Left ventricle myocardium inferior (tissue), 1 donor: ENCODE data around the gene ZKSCAN4. TPM values are rescaled to one million over a fixed set of nuclear protein-coding genes. Genes with fewer than 3 reads are reported as not detected.

Experiments used
- DNase-seq: peaks from one replicate; pipeline ENCODE4 v3.0.0-alpha.2; 2020
- H3K27ac ChIP-seq: fragments of 200-600 bp; replicated peaks from 2 replicates; pipeline ENCODE4 v1.8.0; 2021
- H3K27me3 ChIP-seq: fragments of 200-600 bp; 2 replicates; pipeline ENCODE4 v1.8.0; 2021; ENCODE audit warnings: low read depth
- H3K36me3 ChIP-seq: fragments of 200-600 bp; 2 replicates; pipeline ENCODE4 v1.8.0; 2021
- H3K4me1 ChIP-seq: fragments of 200-600 bp; 2 replicates; pipeline ENCODE4 v1.8.0; 2021
- H3K4me3 ChIP-seq: fragments of 200-600 bp; 2 replicates; pipeline ENCODE4 v1.8.0; 2021; ENCODE audit warnings: mild to moderate bottlenecking, moderate library complexity
- H3K9me3 ChIP-seq: fragments of 200-600 bp; replicated peaks from 2 replicates; pipeline ENCODE4 v1.8.0; 2021
- intact Hi-C: fragments of 100-400 bp; cut with micrococcal nuclease; formaldehyde crosslinking; loops from one replicate; pipeline ENCODE4 v1.11.0; 2022
- total RNA-seq: library from RNA; stranded (reverse); fragmentation: NEBNext Ultra II Directional; extraction: Animal tissue kit (Norgen Biotek cat#: 25700); gene quantifications from one replicate; pipeline ENCODE4 v1.2.1, GENCODE V29; 2021
- TF ChIP-seq, protein P1 (sequence below): fragments of 200-600 bp; IDR thresholded peaks from 2 replicates; pipeline ENCODE4 v1.8.0; 2021; ENCODE audit warnings: antibody characterized with exemption, mild to moderate bottlenecking, borderline replicate concordance
- donor health status: DM: no; HTN: yes; CAD: no; lungs with severe emphysema.

The ZKSCAN4 gene
- total RNA-seq, 1 donor from 2014 or later, result 3.1 TPM

GRCh38 chr6:28281288-28282064 lies 29.4 kb upstream of the ZKSCAN4 start, which contains the start of gene PGBD1:
Gene PGBD1, plus strand, starts transcription at chr6:28281572. Its CDS starts 2,242 bp downstream, at chr6:28283814.
- Histone ChIP-seq H3K27me3 (no peaks in the 10 kb centered on the region), H3K36me3 (peaks cover 37% of the 10 kb centered on the region), H3K27ac (peak within 1 kb of the TSS; percentile 67), H3K4me3 (peak within 1 kb of the TSS; percentile 86), H3K4me1 (peaks cover 21% of the 10 kb centered on the region), H3K9me3 (peaks cover 9% of the 10 kb centered on the region)
- TF ChIP-seq, protein P1, sequence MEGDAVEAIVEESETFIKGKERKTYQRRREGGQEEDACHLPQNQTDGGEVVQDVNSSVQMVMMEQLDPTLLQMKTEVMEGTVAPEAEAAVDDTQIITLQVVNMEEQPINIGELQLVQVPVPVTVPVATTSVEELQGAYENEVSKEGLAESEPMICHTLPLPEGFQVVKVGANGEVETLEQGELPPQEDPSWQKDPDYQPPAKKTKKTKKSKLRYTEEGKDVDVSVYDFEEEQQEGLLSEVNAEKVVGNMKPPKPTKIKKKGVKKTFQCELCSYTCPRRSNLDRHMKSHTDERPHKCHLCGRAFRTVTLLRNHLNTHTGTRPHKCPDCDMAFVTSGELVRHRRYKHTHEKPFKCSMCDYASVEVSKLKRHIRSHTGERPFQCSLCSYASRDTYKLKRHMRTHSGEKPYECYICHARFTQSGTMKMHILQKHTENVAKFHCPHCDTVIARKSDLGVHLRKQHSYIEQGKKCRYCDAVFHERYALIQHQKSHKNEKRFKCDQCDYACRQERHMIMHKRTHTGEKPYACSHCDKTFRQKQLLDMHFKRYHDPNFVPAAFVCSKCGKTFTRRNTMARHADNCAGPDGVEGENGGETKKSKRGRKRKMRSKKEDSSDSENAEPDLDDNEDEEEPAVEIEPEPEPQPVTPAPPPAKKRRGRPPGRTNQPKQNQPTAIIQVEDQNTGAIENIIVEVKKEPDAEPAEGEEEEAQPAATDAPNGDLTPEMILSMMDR, result no peak
- DNase-seq, result peak; percentile 83
- intact Hi-C loops, result no loop called here

- TF ChIP-seq, protein P1, result no peak
- Histone ChIP-seq H3K9me3 (peaks cover 9% of the 10 kb centered on the region), H3K4me1 (peaks cover 21% of the 10 kb centered on the region), H3K36me3 (peaks cover 37% of the 10 kb centered on the region), H3K27me3 (no peaks in the 10 kb centered on the region), H3K27ac (peak overlapping the region; percentile 67), H3K4me3 (peak overlapping the region; percentile 86)
- DNase-seq, result no peak
- intact Hi-C loops, result no loop called here
Observed at GRCh38 chr6:28280595-28281287, 28.7 kb upstream of the ZKSCAN4 start.

DNA sequence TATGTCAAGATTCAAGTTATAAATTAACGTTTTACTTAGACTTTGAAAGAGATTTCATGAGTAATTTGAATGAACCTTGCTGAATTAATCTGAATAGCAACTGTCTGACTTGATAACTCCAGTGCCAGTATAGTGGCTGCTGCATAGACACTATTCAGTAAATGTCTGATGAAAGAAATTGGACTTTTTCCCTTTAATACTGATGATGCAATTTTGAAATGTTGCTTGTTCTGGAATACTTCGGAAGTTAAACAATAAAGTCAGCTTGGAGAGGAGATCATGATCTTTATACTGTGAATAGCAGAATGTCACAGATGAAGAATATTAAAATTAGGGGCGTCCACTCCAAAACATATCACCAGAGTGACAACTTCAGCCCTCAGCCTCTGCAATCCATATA lies 25.7 kb upstream of the ZKSCAN4 start:
- Histone ChIP-seq H3K27ac (no peak overlapping the region), H3K9me3 (peaks cover 2% of the 10 kb centered on the region), H3K4me1 (peaks cover 21% of the 10 kb centered on the region), H3K27me3 (no peaks in the 10 kb centered on the region), H3K4me3 (no peak overlapping the region), H3K36me3 (peaks cover 49% of the 10 kb centered on the region)
- TF ChIP-seq, protein P1, result no peak
- intact Hi-C loops, result no loop called here
- no peak for DNase-seq

GRCh38 chr6:28274888-28275287 lies 22.8 kb upstream of the ZKSCAN4 start:
- TF ChIP-seq, protein P1, result no peak
- Histone ChIP-seq H3K27ac (no peak overlapping the region), H3K4me3 (no peak overlapping the region), H3K9me3 (no peaks in the 10 kb centered on the region), H3K4me1 (no peaks in the 10 kb centered on the region), H3K27me3 (no peaks in the 10 kb centered on the region), H3K36me3 (peaks cover 64% of the 10 kb centered on the region)
- intact Hi-C loops, result no loop called here
- no peak for DNase-seq

- H3K4me3 ChIP-seq, result no peak overlapping the region
- H3K27me3 ChIP-seq, result no peaks in the 10 kb centered on the region
- H3K27ac ChIP-seq, result no peak overlapping the region
- TF ChIP-seq, protein P1, result no peak
- DNase-seq, result no peak
- H3K36me3 ChIP-seq, result peaks cover 32% of the 10 kb centered on the region
- no peaks in the 10 kb centered on the region for H3K9me3 ChIP-seq
- peaks cover 31% of the 10 kb centered on the region for H3K4me1 ChIP-seq
- intact Hi-C loops, result no loop called here
Observed at GRCh38 chr6:28269492-28269891, 17.4 kb upstream of the ZKSCAN4 start.
